NCI-H1436 (cell line): Measurements from ENCODE around the gene DENND6A.
"Not testable (repeated sequence)": the region's sequence is repeated elsewhere in the genome, so short reads cannot be mapped to it uniquely, and the experiment has no call there.

ENCODE experiments used
- DNase-seq: peaks from one replicate; lab custom pipeline; 2025; lab: John Stamatoyannopoulos, UW

Gene DENND6A, protein sequence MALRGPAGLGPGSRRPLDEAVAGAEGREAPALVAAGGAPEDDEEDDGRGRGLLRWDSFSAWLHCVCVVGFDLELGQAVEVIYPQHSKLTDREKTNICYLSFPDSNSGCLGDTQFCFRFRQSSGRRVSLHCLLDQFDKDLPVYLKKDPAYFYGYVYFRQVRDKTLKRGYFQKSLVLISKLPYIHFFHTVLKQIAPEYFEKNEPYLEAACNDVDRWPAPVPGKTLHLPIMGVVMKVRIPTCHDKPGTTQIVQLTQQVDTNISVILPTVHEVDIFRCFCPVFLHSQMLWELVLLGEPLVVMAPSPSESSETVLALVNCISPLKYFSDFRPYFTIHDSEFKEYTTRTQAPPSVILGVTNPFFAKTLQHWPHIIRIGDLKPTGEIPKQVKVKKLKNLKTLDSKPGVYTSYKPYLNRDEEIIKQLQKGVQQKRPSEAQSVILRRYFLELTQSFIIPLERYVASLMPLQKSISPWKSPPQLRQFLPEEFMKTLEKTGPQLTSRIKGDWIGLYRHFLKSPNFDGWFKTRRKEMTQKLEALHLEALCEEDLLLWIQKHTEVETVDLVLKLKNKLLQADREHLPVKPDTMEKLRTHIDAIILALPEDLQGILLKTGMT

DNA sequence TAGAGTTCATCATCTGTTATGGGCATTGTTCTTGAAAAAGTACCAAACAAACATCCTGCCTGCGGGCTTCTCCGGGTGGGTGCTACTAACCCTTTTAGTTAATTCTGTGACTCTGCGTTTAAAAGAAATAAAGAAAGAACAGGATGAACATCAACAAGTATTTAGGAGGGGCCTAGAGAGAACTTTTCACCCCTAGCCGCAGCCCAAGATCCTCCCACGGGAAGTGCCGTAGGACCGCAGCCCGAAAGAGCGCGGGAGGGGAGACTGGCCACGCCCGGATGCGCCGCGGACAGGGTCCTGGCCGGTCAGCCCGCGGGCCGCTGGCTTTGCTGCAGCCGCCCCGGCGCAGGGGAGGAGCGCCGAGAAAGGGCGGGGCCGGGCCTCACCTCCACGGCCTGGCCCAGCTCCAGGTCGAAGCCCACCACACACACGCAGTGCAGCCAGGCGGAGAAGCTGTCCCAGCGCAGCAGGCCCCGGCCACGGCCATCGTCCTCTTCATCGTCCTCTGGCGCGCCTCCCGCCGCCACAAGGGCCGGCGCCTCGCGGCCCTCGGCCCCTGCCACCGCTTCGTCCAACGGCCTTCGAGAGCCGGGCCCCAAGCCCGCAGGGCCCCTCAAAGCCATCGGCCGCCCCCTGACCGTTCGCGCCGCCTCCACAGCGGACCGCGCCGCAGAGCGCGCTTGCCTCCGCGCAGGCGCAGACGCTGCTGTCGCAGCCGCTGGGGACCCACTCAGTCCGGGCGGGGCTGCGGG lies at the start of gene DENND6A:
Gene DENND6A (minus strand): TSS at position 682 of the 752 bp plus-strand sequence. CDS start 59 bp downstream, at position 623.
- peak; percentile 84 for DNase-seq

DNA sequence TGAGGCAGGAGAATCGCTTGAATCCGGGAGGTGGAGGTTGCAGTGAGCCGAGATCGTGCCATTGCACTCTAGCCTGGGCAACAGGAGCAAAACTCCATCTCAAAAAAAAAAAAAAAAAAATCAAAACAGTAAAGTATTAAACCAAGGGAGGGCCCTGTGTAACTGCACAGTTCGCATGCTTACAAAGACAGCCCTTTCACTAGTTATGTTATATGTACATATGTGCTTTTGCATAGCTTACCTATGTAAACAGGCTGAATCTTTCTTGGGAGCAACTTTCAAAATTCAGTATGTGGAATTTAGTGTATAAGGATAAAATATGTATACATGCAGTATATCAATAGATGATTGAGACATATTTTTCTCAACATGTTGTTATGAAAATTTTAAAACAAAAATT lies 47.1 kb upstream of the DENND6A start:
- DNase-seq, result no peak

DNA sequence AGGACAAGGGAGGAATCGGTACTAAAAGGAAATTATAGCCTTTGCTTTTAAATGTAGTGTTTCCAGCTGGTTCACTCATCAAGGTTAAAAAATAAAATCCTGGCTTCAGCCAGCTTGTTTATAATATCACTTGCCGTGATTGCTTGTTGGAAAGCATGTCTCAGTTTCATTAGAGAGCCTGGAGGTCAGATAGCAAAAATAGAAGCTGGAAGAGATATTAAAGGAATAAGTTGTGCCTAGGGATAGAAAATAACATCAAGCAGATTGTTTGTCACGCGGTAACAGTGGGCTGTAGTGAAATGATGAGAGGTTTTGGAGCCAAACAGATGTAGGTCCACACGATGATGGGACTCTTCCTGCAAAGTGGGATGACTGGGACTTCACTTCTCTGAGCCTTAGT lies 45.5 kb upstream of the DENND6A start:
- no peak for DNase-seq

DNA sequence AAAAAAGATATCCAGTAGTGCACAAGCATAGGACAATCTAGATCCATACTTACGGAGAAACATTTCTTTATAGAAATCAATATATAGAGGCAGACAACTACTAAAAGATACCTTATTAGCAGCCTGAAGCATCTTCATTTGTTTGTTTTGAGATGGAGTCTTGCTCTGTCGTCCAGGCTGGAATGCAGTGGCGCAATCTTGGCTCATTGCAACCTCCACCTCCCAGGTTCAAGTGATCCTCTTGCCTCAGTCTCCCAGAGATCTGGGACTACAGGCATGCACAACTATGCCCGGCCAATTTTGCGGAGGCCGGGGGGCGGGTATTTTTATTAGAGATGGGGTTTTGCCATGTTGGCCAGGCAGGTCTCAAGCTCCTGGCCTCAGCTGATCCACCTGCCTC lies 45.0 kb upstream of the DENND6A start:
- DNase-seq, result no peak

DNA sequence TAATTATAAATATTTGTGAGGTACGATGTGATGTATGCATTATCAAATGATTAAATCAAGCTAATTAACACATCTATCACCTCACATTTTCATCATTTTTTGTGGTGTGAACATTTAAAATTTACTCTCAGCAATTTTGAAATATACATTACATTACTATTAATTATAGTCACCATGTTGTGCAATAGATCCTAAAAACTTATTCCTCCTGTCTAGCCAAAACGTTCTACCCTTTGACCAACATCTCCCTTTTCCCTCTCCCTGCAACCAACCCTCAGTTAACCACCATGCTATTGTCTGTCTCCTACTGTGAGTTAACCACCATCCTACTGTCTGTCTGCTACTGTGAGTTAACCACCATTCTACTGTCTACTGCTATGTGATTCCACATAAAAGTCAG lies 42.5 kb upstream of the DENND6A start:
- DNase-seq, result no peak

DNA sequence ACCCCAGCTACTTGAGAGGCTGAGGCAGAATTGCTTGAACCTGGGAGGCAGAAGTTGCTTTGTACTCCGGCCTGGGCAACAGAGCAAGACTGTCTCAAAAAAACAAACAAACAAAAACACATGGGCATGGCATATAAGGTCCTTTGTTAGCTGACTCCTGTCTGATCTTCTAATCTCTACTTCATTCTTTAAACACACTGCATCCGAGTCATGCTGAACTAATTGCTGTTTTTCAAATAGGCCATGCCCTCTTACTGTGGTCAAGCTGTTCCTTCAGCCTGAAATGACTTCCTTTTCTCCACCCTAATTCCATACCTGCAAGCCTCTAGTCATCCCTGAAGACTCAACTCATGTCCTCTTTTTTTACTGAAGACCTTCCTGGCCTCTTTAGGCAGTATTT lies 40.9 kb upstream of the DENND6A start:
- no peak for DNase-seq

DNA sequence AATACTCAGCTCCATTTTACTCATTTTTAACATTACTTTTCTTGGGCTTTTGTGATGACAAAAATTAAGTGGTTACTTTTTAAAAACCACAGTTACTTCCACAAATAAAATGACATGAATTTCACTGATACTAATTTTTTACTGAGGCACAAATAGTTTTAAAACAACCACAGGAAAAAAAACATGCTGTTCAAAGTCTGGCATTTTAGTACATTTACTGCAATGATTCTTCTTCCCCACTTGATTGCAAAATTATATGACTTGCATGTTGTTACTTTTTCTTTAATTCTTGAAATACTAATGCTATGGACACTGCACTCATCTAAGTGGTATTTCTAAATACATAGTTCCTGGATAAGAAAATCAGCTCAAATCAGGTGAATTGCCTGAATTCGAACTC lies 38.4 kb upstream of the DENND6A start:
- no peak for DNase-seq

DNA sequence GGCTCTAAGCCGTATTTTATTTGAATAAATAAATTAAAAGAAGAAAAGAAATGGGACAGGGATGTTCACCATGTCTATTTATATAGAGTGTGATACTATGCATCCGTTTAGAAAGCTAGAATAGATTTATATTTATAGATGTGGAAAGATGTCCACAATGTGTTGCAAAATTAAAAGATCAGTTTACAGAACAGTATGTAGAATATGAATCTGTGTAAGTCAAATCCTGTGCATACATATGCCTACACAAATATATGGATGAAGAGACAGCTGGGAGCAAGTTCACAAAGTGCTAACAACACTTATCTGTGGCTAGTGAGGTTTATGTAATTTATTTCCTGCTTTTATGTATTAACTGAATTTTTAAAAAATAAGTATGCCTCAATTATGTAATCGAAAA lies 37.8 kb upstream of the DENND6A start:
- no peak for DNase-seq

DNA sequence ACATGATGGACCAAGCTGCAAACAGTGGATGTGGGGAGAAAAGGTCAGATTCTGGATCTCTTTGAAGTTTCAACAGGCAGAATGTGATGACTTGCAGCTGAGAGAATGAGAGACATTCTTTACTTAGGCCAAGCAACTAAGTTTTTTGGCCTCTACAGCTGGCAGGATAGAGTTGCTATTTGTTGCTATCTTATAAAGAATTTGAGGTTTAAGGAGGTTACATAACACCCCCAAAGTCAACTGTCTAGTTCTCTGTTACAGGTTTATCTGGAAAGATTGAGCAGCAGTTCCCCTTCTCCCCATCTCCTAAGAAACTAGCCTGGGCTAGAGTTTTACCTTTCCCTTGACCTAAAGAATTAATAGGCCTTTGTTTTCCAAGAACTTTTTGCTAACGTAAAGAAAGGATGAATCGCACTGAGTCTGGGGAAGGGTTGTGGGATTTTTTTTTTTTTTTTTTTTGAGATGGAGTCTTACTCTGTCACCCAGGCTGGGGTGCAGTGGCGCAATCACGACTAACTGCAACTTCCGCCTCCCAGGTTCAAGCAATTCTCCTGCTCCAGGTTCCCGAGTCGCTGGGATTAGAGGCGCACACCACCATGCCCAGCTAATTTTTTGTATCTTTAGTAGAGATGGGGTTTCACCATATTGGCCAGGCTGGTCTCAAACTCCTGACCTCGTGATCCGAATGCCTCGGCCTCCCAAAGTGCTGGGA lies 36.6 kb upstream of the DENND6A start:
- DNase-seq, result no peak

DNA sequence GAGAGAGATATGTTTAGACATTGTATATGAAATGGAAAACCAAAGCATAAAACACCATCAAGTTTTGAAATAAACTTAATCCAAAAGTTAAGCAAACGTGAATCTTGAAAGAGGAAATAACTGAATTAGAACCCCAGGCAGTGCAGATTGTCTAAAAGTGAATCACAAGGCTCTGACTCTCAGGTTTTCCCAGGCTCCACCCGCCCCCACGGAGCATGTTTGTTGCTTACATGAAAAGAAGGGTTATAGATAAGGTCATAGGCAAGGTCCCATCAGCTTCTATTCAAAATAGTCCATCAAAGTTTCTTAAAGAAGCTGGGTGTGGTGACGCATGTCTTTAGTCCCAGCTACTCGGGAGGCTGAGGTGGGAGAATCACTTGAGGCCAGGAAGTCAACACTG lies 34.2 kb upstream of the DENND6A start:
- no peak for DNase-seq

DNA sequence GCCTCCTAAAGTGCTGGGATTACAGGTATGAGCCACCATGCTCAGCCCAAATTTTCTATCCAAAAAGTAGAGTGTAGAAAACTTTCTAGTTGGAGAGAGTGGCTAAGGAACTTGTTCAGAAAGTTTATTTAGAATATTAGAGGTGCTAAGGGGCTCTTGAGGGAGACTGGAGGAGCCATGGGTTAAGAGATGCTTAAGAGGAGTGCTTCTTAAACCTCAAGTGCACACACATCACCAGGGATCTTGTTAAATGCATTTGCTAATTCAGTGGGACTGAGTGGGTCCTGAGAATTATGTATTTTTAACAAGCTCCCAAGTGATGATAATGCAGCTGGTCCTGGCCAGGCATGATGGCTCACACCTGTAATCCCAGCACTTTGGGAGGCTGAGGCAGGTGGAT lies 33.5 kb upstream of the DENND6A start:
- no peak for DNase-seq

DNA sequence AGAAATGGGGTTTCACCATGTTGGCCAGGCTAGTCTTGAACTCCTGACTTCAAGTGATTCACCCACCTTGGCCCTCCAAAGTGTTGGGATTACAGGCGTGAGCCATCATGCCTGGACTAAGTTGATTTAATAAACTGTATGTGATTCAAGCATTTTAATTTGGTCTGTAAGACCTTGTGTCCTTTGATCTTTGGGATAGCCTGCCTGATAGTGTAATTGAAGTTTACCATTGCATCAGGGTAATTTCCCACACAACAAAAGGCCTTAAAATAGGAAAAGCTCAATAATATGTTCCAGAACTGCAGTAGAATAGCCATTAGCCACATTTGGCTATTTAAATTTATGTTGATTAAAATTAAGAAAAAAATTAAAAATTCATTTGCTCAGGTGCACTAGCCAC lies 25.2 kb upstream of the DENND6A start:
- DNase-seq, result no peak

DNA sequence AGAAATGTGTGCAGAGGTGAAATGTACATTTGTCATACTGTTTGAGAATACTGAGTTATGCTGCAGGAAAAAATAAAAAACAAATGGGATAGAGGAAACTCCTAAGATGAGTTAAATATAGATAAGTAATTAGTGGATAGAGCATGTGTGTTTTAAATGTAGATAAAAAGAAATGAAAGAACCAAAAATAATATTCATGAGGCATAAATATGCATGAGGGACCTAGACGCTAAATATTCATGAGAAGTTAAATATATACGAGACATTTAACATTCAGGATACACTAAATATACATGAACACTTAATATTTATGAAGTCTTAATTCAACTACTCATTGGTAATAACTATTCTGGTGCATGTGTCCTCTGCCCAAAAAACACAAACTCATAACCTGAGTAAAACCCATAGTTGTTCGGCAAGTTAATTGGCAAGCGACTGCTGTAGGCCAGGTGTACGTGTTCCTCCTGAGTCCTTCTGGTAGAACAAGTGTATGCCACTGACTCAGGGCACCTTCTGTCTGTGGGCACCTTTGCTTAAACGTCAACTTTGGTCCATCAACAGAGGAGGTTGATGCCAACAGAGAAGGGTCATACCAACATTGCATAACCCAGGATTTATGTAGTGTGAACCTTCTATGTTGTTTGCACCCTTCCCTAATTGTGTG lies 24.5 kb upstream of the DENND6A start:
- DNase-seq, result no peak

DNA sequence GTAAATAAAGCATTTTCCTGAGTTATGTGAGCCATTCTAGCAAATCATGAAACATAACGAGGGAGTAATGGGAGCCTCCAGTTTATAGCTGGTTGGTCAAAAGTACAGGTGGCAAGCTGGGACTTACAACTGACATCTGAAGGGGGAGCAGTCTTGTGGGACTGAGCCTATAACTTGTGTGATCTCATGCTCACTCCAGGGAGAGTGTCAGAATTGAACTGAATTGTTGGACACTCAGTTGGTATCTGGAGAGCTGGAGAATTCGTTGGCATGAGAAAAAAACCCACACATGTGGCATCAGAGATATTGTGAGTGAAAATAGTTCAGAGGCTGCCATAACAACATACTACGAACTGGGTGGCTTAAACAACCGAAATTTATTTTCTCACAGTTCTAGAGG lies 22.8 kb upstream of the DENND6A start:
- no peak for DNase-seq

DNA sequence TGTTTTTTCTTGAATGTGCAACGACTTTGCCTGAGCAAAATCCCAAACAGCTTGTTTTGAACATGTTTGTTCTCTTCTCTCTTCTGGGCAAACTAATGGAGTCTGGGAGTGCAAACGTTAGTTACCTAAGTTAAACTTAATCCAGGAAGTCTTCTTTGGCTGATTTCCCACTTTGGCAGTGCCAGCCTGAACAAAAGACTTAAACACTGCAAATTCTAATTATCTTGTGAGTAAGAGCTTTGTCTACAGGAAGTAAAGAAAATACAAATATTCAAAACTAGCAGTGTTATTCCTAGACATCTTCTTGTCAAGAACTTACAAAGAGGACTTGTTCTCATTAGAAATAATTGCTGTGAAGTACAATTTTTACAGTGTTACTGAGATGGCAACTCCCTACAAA lies 16.7 kb upstream of the DENND6A start:
- DNase-seq, result no peak

DNA sequence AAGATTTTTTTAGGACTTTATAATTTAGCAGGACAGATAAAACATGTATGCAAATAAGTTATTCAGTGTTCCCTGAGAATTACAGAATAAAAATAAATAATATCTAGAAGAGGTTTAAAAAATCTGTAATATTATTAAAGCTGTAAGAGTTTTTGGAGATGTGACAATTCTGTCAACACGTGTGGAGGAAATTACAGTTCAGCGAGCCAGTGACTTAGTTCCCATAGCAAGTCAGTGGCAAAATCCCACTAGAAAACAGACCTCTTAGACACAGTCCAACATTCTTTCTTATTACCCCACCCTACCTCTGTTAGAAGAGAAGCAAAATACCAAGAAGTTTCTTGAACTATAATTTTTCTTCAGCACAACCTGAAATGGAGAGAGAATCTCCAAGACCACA lies 16.2 kb upstream of the DENND6A start:
- no peak for DNase-seq

DNA sequence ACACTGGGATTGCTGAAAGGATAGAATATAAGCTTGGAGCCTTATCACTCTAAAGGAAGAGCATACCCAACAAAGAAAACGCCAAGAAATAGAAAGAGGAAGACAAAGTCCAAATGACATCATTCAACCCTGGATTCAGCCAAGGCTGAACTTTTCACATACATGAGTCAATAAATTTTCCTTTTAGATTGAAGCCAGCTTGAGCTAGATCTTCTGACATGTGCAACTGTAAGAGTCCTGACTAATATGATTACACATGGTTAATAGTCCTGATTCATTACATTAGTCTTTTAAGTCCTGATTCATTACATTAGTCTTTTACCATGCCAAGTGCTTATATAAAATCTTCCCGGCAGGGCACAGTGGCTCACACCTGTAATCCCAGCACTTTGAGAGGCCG lies 13.6 kb upstream of the DENND6A start:
- DNase-seq, result no peak

DNA sequence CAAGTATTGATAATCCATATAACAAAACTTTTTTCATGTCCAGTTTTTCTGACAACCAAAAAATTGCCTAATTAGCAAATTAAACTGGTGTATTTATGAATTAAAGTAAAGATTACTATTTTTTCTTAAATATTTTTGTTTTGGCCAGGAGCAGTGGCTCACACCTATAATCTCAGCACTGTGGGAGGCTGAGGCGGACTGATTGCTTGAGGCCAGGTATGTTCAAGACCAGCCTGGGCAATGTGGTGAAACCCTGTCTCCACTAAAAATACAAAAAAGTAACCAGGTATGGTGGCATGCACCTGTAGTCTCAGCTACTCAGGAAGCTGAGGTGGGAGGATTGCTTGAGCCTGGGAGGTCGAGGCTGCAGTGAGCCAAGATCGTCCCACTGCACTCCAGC lies 12.5 kb upstream of the DENND6A start:
- not testable (repeated sequence) for DNase-seq

DNA sequence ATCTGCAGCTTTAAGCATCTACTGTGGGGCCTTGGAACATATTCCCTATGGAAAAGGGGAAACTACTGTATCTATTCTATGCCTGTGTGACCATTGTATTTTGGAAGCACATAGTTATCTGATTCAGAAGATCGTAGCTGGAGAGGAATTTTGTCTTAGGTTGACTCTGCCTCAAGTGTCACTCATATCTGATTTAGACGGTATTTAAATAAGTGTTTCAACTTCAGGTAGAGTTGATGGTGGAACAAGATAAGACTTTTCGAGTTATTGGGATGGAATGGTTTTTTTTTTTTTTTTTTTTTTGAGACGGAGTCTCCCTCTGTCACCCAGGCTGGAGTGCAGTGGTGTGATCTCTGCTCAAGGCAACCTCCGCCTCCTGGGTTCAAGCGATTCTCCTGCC lies 8.9 kb upstream of the DENND6A start:
- DNase-seq, result no peak

DNA sequence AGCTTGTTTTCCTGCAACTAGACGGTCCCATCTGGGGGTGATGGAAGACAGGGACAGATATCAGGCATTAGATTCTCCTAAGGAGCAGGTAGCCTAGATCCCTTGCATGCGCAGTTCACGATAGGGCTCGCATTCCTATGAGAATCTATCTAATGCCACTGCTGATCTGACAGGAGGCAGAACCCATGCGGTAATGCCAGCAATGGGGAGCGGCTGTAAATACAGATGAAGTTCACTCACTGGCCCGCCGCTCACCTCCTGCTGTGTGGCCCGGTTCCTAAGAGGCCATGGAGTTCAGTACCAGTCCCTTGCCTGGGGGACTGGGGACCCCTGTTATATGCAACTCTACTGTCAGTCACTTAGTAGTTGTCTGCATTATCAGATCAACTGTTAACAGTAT lies 7.9 kb upstream of the DENND6A start:
- no peak for DNase-seq

DNA sequence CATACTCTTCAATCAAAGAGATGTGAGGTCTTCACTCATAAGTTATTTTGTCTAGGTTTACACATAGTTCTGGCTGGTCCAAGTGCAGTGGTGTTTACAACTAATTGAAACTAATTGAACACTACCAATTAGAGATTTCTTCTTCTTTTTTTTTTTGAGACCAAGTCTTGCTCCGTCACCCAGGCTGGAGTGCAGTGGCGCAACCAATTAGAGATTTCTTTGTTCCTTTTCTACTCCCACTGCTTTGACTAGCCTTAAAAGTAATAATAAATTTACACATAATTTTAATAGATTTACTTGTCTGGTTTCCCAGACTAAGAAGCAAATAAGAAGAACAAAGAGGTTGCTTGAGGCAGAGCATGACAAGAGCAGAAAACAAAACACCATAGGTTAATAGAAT lies 6.7 kb upstream of the DENND6A start:
- no peak for DNase-seq

DNA sequence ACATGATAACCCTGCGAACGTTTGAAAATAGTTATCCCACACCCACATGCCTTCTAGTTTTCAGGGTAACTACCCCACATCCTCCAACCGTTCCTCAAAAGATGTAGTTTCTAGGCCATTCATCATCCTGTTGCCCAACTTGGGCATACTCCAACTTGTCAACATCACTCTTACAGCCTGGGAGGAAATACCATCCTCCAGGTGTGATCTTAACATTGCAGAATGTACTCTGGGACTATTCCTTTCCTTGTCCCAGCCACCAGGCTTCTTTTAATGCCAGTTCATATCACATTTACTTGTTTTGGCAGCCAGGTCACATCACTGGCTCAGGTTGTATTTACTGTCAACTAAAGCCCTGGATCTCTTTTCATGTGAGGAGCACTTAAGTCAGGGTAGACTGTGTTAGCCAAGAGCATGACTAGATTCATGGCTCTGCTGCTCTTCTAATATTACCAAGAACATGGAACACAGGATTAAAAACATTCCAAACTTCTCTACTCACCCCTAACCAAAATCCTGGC lies 4.0 kb upstream of the DENND6A start:
- no peak for DNase-seq
